ENCODE data around the gene GNL3L.

DNA sequence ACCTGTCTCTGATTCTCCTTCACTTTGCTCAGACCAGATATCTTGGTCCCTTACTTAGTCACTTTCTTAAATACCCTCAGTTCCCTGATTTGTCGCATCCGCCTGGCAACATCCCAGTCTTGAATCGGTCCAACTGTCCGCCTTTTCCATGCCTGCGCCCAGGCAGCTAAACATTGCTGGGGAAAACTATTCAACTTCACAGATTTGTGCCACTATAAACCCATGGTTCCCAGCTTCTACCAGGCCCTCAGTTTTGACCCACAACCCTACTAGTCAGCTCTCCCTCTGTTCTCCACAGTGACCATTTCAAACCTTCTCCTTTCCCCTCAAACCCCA, 33.5 kb upstream of the GNL3L start:
- TF ChIP-seq, protein P1, sequence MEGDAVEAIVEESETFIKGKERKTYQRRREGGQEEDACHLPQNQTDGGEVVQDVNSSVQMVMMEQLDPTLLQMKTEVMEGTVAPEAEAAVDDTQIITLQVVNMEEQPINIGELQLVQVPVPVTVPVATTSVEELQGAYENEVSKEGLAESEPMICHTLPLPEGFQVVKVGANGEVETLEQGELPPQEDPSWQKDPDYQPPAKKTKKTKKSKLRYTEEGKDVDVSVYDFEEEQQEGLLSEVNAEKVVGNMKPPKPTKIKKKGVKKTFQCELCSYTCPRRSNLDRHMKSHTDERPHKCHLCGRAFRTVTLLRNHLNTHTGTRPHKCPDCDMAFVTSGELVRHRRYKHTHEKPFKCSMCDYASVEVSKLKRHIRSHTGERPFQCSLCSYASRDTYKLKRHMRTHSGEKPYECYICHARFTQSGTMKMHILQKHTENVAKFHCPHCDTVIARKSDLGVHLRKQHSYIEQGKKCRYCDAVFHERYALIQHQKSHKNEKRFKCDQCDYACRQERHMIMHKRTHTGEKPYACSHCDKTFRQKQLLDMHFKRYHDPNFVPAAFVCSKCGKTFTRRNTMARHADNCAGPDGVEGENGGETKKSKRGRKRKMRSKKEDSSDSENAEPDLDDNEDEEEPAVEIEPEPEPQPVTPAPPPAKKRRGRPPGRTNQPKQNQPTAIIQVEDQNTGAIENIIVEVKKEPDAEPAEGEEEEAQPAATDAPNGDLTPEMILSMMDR (IDR thresholded peaks at IDR 0.05), result no peak
- TF ChIP-seq MAX (CRISPR knock-in tag; IDR thresholded peaks at IDR 0.05), result no peak
- TF ChIP-seq ZNF219 (CRISPR knock-in tag; IDR thresholded peaks at IDR 0.05; ENCODE audit: borderline replicate concordance), result no peak
- no peak for TF ChIP-seq ATF3 (CRISPR knock-in tag; conservative IDR thresholded peaks at IDR 0.05)
- TF ChIP-seq NR3C1 (CRISPR knock-in tag; conservative IDR thresholded peaks at IDR 0.05; ENCODE audit: low read depth), result no peak
- TF ChIP-seq OVOL2 (CRISPR knock-in tag; IDR thresholded peaks at IDR 0.05; ENCODE audit: borderline replicate concordance), result no peak
- no peak for TF ChIP-seq MLX (CRISPR knock-in tag; IDR thresholded peaks at IDR 0.05)
- no peak for TF ChIP-seq FOXP4 (CRISPR knock-in tag; IDR thresholded peaks at IDR 0.05)
- no peak for TF ChIP-seq NR2C2 (CRISPR knock-in tag; IDR thresholded peaks at IDR 0.05)
- TF ChIP-seq, protein P2, sequence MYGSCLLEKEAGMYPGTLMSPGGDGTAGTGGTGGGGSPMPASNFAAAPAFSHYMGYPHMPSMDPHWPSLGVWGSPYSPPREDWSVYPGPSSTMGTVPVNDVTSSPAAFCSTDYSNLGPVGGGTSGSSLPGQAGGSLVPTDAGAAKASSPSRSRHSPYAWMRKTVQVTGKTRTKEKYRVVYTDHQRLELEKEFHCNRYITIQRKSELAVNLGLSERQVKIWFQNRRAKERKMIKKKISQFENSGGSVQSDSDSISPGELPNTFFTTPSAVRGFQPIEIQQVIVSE (CRISPR knock-in tag; IDR thresholded peaks at IDR 0.05; ENCODE audit: borderline replicate concordance), result no peak
- TF ChIP-seq, protein P3, sequence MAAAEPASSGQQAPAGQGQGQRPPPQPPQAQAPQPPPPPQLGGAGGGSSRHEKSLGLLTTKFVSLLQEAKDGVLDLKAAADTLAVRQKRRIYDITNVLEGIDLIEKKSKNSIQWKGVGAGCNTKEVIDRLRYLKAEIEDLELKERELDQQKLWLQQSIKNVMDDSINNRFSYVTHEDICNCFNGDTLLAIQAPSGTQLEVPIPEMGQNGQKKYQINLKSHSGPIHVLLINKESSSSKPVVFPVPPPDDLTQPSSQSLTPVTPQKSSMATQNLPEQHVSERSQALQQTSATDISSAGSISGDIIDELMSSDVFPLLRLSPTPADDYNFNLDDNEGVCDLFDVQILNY (CRISPR knock-in tag; IDR thresholded peaks at IDR 0.05), result no peak
